A549 (cell line): ENCODE measurements around the gene RBBP5.

Source experiments
- CTCF ChIP-seq: fragments of >200 bp; sonication (Bioruptor Twin); formaldehyde crosslinking; IDR thresholded peaks from 3 replicates; pipeline ENCODE4 v1.5.1; 2016
- MAZ ChIP-seq: fragments of 150-350 bp; IDR thresholded peaks from 2 replicates; pipeline ENCODE4 v1.6.1; 2014; ENCODE audit warnings: antibody characterized with exemption, low read depth, low read length, borderline replicate concordance

- no peak for TF ChIP-seq CTCF
- no peak for TF ChIP-seq MAZ
Measured at GRCh38 chr1:205069371-205070125, 52.2 kb downstream of the RBBP5 start.
